Measurements from ENCODE around the gene FABP6.

Gene FABP6

GRCh38 chr5:160262151-160263074 is 33.1 kb downstream of the FABP6 start:
- peaks cover 15% of the 10 kb centered on the region for H3K27me3 Mint-ChIP-seq
- no peak overlapping the region for H3K27ac Mint-ChIP-seq
- no peak for DNase-seq
- H3K4me1 Mint-ChIP-seq = no peaks in the 10 kb centered on the region
- H3K4me3 Mint-ChIP-seq = no peak overlapping the region
- CTCF ChIA-PET = no interaction called here
- H3K36me3 Mint-ChIP-seq = no peaks in the 10 kb centered on the region
- no peaks in the 10 kb centered on the region for H3K9me3 Mint-ChIP-seq

DNA sequence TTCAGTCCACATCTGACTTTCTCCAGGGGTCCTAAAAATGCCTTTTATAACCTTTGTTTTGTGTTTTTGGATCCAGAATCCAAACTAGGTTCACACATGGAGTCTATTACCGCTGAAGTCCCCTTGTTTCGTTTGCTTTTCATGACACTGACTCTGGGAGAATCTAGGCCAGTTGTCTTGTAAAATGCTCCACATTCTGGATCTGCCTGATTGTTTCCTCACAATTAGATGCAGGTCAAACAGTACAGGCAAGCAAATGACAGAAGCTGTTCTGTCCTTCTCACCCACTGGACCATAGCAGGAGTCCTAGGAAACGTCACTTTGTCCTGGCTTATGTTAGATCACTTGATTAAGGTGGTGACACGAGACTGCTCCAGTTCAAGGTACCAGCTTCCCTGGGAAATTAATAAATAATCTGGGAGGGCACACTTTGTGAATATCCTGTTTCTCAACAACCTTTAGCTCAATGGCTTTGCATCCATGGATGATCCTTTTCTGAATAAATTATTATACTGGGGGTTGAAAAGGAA is 34.1 kb downstream of the FABP6 start:
- DNase-seq = no peak
- CTCF ChIA-PET = no interaction called here
- Mint-ChIP-seq H3K4me3 (no peak overlapping the region), H3K27me3 (peaks cover 15% of the 10 kb centered on the region), H3K9me3 (no peaks in the 10 kb centered on the region), H3K4me1 (no peaks in the 10 kb centered on the region), H3K27ac (no peak overlapping the region), H3K36me3 (no peaks in the 10 kb centered on the region)

DNA sequence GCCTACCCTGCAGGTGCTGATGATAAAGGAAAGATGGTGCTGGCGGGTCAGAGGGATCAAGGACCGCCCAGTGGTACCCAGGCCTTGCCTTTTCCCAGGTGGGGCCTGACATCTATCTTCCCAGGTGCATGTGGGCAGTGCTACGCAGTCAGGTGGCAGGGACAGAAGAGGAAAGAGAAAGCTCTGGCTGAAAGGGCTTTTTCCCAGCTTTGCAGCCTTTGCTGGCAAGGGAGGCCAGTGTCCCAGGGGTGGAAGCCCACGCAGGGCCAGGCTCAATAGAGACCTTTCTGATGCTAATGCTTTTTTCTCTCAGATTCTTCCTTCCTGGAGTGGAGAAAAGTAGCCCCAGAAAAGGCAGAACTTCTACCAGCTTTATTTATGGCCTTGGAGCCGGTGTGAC is 36.7 kb downstream of the FABP6 start:
- Mint-ChIP-seq H3K4me3 (no peak overlapping the region), H3K27me3 (peaks cover 14% of the 10 kb centered on the region), H3K4me1 (no peaks in the 10 kb centered on the region), H3K27ac (no peak overlapping the region), H3K9me3 (no peaks in the 10 kb centered on the region), H3K36me3 (no peaks in the 10 kb centered on the region)
- DNase-seq = no peak
- CTCF ChIA-PET = no interaction called here

DNA sequence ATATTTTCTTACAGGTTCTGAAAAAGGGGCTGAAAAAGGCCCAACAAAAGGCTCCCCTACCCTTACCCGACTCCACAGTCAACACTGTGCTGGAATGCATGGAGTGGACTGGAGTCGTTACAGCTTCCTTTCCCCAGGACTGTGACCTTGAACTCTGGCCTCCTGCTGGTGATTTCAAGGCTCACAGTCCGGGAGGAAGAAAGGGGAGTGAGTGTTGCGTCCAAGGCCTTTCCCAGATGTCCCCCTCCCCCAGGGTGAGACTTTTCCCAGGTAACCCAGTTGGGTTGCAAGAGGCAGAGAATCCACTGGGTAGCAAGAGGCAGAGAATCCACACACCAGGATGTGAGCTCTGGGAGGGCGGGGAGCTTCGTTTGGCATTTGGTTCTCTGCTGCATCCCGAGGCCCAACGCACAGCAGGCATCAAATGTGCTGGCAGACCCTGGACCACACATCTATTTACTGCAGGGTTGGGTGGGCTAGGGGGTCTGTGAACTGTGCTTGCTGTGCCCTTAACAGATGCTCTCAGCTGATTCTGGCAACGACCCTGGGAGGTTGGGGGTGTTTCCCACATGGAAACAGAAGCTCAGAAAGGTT is 37.5 kb downstream of the FABP6 start:
- H3K27me3 Mint-ChIP-seq = peaks cover 7% of the 10 kb centered on the region
- no peak for DNase-seq
- peaks cover 3% of the 10 kb centered on the region for H3K4me1 Mint-ChIP-seq
- H3K36me3 Mint-ChIP-seq = no peaks in the 10 kb centered on the region
- CTCF ChIA-PET = no interaction called here
- H3K9me3 Mint-ChIP-seq = no peaks in the 10 kb centered on the region
- no peak overlapping the region for H3K4me3 Mint-ChIP-seq
- no peak overlapping the region for H3K27ac Mint-ChIP-seq

DNA sequence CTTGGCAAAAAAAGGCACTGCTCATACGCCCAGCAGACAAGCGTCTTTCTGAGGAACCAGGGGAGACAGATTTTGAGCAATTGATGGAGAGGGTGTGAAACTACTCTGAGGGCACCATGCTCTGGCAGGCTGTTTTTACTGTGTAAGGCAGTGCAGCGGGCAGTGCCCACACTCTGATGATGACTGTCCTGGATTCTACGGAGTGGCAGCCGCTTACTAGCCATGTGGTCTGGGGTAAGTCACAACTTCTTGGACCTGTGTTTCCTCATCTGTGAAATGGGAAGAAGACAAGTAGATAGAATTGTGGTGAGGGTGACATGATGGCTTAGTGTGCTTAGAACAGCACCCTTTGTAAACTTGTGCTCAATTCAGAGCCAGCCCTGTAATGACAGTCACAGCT is 38.8 kb downstream of the FABP6 start:
- CTCF ChIA-PET = no interaction called here
- Mint-ChIP-seq H3K36me3 (no peaks in the 10 kb centered on the region), H3K4me1 (peaks cover 3% of the 10 kb centered on the region), H3K9me3 (no peaks in the 10 kb centered on the region), H3K27ac (no peak overlapping the region), H3K27me3 (peaks cover 10% of the 10 kb centered on the region), H3K4me3 (no peak overlapping the region)
- DNase-seq = no peak

DNA sequence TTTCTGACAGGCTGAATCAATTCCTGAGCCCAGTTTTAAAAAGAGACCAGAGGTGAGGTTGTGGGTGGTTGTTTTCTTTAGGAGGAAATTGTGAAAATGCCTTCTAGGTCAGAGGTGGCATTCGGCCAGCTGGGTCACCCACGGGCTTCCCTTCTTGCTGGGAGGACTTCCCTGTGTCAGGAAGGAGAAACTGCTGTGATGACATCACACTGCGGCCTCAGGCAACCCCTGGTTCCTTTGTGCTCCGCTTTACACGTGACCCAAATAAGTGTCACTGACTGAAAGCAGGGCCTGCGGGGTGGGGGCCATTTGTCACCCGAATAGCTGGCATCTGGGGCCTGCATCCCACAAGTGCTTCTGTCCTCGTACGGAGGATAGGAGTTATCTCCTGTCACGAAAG is 39.7 kb downstream of the FABP6 start:
- peaks cover 10% of the 10 kb centered on the region for H3K27me3 Mint-ChIP-seq
- H3K27ac Mint-ChIP-seq = no peak overlapping the region
- H3K4me1 Mint-ChIP-seq = peaks cover 3% of the 10 kb centered on the region
- H3K36me3 Mint-ChIP-seq = no peaks in the 10 kb centered on the region
- no peaks in the 10 kb centered on the region for H3K9me3 Mint-ChIP-seq
- no peak overlapping the region for H3K4me3 Mint-ChIP-seq
- CTCF ChIA-PET = no interaction called here
- no peak for DNase-seq

- H3K27ac Mint-ChIP-seq = no peak overlapping the region
These were observed 41.4 kb downstream of the FABP6 start for GRCh38 chr5:160270704-160271103.

DNA sequence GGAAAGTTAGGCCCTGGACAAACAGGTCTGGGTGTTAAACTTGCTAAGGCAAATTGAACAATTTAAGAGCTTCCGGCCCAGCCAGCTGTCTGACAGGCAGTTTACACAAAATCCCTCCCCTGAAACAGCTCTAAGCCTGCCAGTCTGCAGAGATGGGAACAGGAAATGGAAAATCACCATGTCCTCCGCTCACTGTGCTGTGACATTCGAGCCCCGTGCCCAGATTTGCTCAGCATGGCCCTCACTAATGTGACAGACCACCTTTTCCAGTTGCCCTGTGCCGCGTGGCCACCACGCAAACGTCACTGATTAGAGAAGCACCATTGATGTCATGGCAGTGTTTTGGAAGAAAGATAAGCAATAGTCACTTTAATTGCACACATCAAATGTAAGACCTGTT is 42.1 kb downstream of the FABP6 start:
- Mint-ChIP-seq H3K27ac (no peak overlapping the region), H3K36me3 (no peaks in the 10 kb centered on the region), H3K9me3 (no peaks in the 10 kb centered on the region), H3K4me1 (peaks cover 3% of the 10 kb centered on the region), H3K4me3 (no peak overlapping the region), H3K27me3 (peaks cover 10% of the 10 kb centered on the region)
- DNase-seq = no peak
- CTCF ChIA-PET = no interaction called here

More at GRCh38 chr5:160270704-160271103, 41.4 kb downstream of the FABP6 start:
- H3K9me3 Mint-ChIP-seq = no peaks in the 10 kb centered on the region
- no peak for DNase-seq
- peaks cover 10% of the 10 kb centered on the region for H3K27me3 Mint-ChIP-seq
- H3K36me3 Mint-ChIP-seq = no peaks in the 10 kb centered on the region
- H3K4me1 Mint-ChIP-seq = peaks cover 3% of the 10 kb centered on the region
- H3K4me3 Mint-ChIP-seq = no peak overlapping the region
- CTCF ChIA-PET = no interaction called here

DNA sequence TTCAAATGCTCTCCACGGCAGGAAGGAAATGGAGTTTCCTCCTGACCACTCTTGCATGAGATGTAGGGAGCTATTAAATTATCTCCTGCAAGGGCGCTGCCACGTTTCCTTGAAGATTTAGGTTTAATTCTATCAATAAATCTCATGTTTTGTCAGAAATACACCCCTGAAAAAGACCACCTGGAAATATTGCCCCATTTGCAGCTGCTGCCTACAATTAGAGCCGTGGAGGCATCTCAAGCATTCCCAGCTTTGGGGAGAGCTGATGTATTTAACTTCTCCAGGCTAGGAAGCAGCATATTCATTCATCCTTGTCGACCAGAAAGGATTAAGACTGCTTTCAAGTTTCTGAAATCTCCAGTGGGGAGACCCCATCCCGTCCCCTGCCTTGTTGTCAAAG is 42.5 kb downstream of the FABP6 start:
- peaks cover 3% of the 10 kb centered on the region for H3K4me1 Mint-ChIP-seq
- peaks cover 10% of the 10 kb centered on the region for H3K27me3 Mint-ChIP-seq
- no peak overlapping the region for H3K27ac Mint-ChIP-seq
- CTCF ChIA-PET = no interaction called here
- H3K36me3 Mint-ChIP-seq = no peaks in the 10 kb centered on the region
- H3K9me3 Mint-ChIP-seq = no peaks in the 10 kb centered on the region
- no peak overlapping the region for H3K4me3 Mint-ChIP-seq
- DNase-seq = no peak

GRCh38 chr5:160272264-160272663 is 43.0 kb downstream of the FABP6 start:
- CTCF ChIA-PET = no interaction called here
- H3K4me3 Mint-ChIP-seq = no peak overlapping the region
- H3K27me3 Mint-ChIP-seq = peaks cover 10% of the 10 kb centered on the region
- peaks cover 3% of the 10 kb centered on the region for H3K4me1 Mint-ChIP-seq
- no peaks in the 10 kb centered on the region for H3K9me3 Mint-ChIP-seq
- H3K27ac Mint-ChIP-seq = no peak overlapping the region
- no peak for DNase-seq
- H3K36me3 Mint-ChIP-seq = no peaks in the 10 kb centered on the region

DNA sequence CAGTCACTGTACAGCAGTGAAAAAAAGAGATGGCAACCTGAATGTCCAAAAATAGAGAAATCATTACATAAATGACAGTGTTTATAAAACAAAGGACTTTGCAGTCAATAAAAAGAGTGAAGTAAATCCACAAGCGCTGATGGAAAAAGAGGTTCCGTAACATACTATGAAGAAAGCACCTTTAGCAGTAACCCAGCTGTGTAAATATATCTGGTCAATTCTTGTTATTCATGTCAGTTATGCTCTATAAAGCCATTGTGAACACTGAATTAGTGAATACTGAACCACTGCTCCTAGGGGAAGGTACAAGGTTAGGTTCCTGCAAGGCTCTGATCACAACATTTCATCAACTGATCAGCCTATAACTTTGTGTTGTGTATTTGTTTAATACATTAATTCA is 43.6 kb downstream of the FABP6 start:
- no peaks in the 10 kb centered on the region for H3K36me3 Mint-ChIP-seq
- CTCF ChIA-PET = no interaction called here
- peaks cover 10% of the 10 kb centered on the region for H3K27me3 Mint-ChIP-seq
- H3K4me3 Mint-ChIP-seq = no peak overlapping the region
- H3K27ac Mint-ChIP-seq = no peak overlapping the region
- no peaks in the 10 kb centered on the region for H3K9me3 Mint-ChIP-seq
- peaks cover 3% of the 10 kb centered on the region for H3K4me1 Mint-ChIP-seq
- DNase-seq = no peak

- peaks cover 3% of the 10 kb centered on the region for H3K4me1 Mint-ChIP-seq
- DNase-seq = no peak
- no peak overlapping the region for H3K4me3 Mint-ChIP-seq
- no peaks in the 10 kb centered on the region for H3K9me3 Mint-ChIP-seq
- H3K27me3 Mint-ChIP-seq = peaks cover 8% of the 10 kb centered on the region
- CTCF ChIA-PET = no interaction called here
- H3K36me3 Mint-ChIP-seq = no peaks in the 10 kb centered on the region
- H3K27ac Mint-ChIP-seq = no peak overlapping the region
These were observed 45.2 kb downstream of the FABP6 start for GRCh38 chr5:160274483-160274931.

DNA sequence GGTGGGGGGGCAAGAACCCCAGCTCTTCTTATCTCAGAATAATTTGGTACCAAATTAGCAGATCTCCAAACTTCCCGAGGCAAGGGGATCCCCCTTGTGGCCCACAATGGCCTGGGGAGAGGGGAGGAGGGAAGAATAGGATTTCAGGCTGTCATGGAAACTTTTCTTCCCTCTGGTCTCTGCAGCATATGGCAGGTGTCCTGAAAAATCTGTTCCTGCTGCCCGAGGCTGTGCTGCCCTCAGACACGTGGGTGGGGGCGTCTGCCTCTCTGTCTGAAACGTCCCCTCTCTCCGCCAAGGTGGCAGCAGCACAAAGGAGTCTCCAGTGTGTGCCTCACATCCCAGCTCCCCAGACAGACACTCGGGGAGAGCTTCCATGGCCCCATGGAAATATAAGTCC is 49.0 kb downstream of the FABP6 start:
- no peak overlapping the region for H3K27ac Mint-ChIP-seq
- no peaks in the 10 kb centered on the region for H3K36me3 Mint-ChIP-seq
- no peaks in the 10 kb centered on the region for H3K9me3 Mint-ChIP-seq
- no peak for DNase-seq
- CTCF ChIA-PET = no interaction called here
- no peaks in the 10 kb centered on the region for H3K4me1 Mint-ChIP-seq
- no peak overlapping the region for H3K4me3 Mint-ChIP-seq
- peaks cover 4% of the 10 kb centered on the region for H3K27me3 Mint-ChIP-seq

GRCh38 chr5:160280384-160281095 is 51.2 kb downstream of the FABP6 start:
- Mint-ChIP-seq H3K9me3 (no peaks in the 10 kb centered on the region), H3K4me3 (no peak overlapping the region), H3K27me3 (peaks cover 7% of the 10 kb centered on the region)

More at GRCh38 chr5:160280384-160281095, 51.2 kb downstream of the FABP6 start:
- no peak overlapping the region for H3K27ac Mint-ChIP-seq
- DNase-seq = no peak
- CTCF ChIA-PET = no interaction called here
- no peaks in the 10 kb centered on the region for H3K4me1 Mint-ChIP-seq
- H3K36me3 Mint-ChIP-seq = no peaks in the 10 kb centered on the region
